Psoas muscle (tissue), 8 donors: ENCODE measurements around the gene DRAM1. TPM values are rescaled to one million over a fixed set of nuclear protein-coding genes. Genes with fewer than 3 reads are reported as not detected.

Experiments used
- ATAC-seq, 4 donors: fragments of 200-7000 bp; cut with Tn5 transposase; one replicate each; pipeline ENCODE4 v1.9.1; 2020; ENCODE audit warnings: moderate library complexity in 3 of 4, mild to moderate bottlenecking in 2 of 4
- DNase-seq, 2 donors: peaks; one replicate each; pipeline ENCODE4 v3.0.0-alpha.2; 2020
- H3K27ac ChIP-seq: fragments of 200-600 bp; one replicate; pipeline ENCODE4 v1.8.0; 2022
- H3K27me3 ChIP-seq, 3 donors: fragments of 200-600 bp in 1 of 3; one replicate each; pipeline versions ENCODE4 v1.6.1 to v1.8.0; 2013 to 2022; ENCODE audit warnings: low read length in 2 of 3, mild to moderate bottlenecking in 2 of 3, moderate library complexity in 1 of 3; ENCODE audit not compliant: insufficient read depth in 3 of 3
- H3K36me3 ChIP-seq, 2 donors: fragments of 200-600 bp in 1 of 2; one replicate each; pipeline versions ENCODE4 v1.6.1 to v1.8.0; 2013 to 2022; ENCODE audit warnings: low read depth in 1 of 2, mild to moderate bottlenecking in 1 of 2, moderate library complexity in 1 of 2; ENCODE audit not compliant: insufficient read depth in 1 of 2
- H3K4me1 ChIP-seq: fragments of 200-600 bp; one replicate; pipeline ENCODE4 v1.8.0; 2022
- H3K4me3 ChIP-seq: fragments of 200-600 bp; one replicate; pipeline ENCODE4 v1.8.0; 2022; ENCODE audit warnings: mild to moderate bottlenecking
- H3K9me3 ChIP-seq: fragments of 200-600 bp; one replicate; pipeline ENCODE4 v1.8.0; 2022
- WGBS, 3 donors: extraction: QIAGEN DNeasy Blood & Tissue Kit; methylation state at CpG; one replicate each; pipeline versions ENCODE4 v1.1.6 to v1.1.7; 2013; 5-methylcytosine and 5-hydroxymethylcytosine counted together
- intact Hi-C, 2 donors: fragments of 100-400 bp; cut with DNase I; formaldehyde crosslinking; loops; one replicate each; pipeline versions ENCODE4 v1.11.0 to v1.14.2; 2022
- polyA plus RNA-seq, 3 donors: library from polyadenylated mRNA; stranded (reverse); fragments of 200-250 nt; gene quantifications; one replicate each; pipeline ENCODE4 v1.2.3, GENCODE V29; 2013
- total RNA-seq, 4 donors: library from RNA; stranded (reverse); fragmentation: NEBNext Ultra II Directional in 2 of 4; extraction: Animal tissue kit (Norgen Biotek cat#: 25700) in 2 of 4; gene quantifications; one replicate each; pipeline versions ENCODE4 v1.2.1 to v1.2.4, GENCODE V29; 2021 to 2023
- TF ChIP-seq, protein P1 (sequence below): fragments of 200-600 bp; IDR thresholded peaks from one replicate; pipeline ENCODE4 v1.8.0; 2022; ENCODE audit warnings: antibody characterized with exemption
- donor health status: healthy with polysubstance abuse.
- donor health status: DM: no; HTN: no; CAD: no; lungs with moderate emphysema.
- donor health status: Bipolar disorder and iron deficiency.
- donor health status: healthy.
- donor health status: DM: yes; HTN: yes; CAD: no.
- donor health status: DM: no; HTN: no; CAD: no.
- donor health status: DM: no; HTN: no; CAD: no.
- donor health status: DM: yes; HTN: yes; CAD: no.

The DRAM1 gene
- total and polyA plus RNA-seq, 7 donors = 2.8 to 6.8 (median 4.1) TPM

DNA sequence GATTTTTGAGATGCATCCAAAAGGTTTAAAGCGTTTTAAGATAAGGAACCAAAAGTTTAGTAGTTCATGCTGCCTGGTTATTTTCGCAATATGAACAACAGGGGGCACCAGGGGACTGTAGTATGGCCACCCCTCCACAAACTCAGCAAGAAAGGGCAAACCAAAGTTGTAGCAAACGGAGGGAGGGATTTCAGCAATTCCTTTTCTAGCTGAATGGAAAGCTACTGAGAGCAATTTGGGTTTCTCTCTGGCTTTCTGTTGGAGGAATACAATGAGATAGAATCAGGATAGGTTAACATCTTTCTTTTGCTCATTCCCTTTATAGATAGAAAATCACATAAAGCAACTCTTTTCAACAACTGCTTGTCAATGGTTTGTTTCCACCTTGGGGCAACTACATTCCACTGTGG is 62.5 kb downstream of the DRAM1 start:
- intact Hi-C loops = loop anchor here (5.0 to 10.0 kb wide), 5 partner anchors 175 to 827 kb away; partner anchors contain the start of gene IGF1 (in 2 of the 2)
- TF ChIP-seq, protein P1, sequence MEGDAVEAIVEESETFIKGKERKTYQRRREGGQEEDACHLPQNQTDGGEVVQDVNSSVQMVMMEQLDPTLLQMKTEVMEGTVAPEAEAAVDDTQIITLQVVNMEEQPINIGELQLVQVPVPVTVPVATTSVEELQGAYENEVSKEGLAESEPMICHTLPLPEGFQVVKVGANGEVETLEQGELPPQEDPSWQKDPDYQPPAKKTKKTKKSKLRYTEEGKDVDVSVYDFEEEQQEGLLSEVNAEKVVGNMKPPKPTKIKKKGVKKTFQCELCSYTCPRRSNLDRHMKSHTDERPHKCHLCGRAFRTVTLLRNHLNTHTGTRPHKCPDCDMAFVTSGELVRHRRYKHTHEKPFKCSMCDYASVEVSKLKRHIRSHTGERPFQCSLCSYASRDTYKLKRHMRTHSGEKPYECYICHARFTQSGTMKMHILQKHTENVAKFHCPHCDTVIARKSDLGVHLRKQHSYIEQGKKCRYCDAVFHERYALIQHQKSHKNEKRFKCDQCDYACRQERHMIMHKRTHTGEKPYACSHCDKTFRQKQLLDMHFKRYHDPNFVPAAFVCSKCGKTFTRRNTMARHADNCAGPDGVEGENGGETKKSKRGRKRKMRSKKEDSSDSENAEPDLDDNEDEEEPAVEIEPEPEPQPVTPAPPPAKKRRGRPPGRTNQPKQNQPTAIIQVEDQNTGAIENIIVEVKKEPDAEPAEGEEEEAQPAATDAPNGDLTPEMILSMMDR = peak; percentile 70

DNA sequence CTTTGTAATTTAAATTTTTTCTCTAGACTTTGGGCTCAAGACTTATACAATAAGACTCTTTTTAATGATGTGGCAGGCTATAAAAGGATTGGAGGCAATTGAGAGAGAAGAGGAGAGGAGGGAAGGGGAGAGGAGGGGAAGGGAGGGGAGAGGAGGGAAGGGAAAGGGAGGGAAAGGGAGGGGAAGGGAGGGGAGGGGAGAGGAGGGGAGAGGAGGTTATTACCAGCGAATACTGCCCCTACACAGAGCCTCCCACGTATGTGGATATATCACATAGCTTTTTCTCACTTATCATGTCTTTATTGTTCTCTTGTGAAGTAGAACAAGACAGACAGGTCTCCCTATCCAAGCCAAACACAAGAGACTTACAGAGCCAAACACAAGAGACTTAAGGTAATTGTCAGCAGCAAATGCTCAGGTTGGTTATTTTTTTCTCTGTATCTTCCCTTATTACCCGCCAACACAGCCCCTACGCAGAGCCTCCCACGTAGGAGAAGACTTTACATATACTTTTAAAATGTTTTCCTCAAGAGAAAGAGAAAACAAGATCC is 63.1 kb downstream of the DRAM1 start:
- Histone ChIP-seq H3K27ac (peak overlapping the region; percentile 61), H3K4me3 (no peak overlapping the region), H3K4me1 (peaks cover 3% of the 10 kb centered on the region), H3K36me3 (no peaks in the 10 kb centered on the region), H3K27me3 (no peaks in the 10 kb centered on the region), H3K9me3 (no peaks in the 10 kb centered on the region)
- WGBS, 3 donors = 71 to 81% (median 73%) methylated on average over 5 of the region's 5 CpGs
- no peak for ATAC-seq
- no peak for DNase-seq
- intact Hi-C loops = loop anchor here in 1 of 2 donors (5.0 kb wide), 1 partner anchor 542 kb away; the partner anchor contains the start of gene IGF1
- TF ChIP-seq, protein P1 = no peak

More for the DNA sequence above, 62.5 kb downstream of the DRAM1 start:
- 2 to 7% (median 4%) methylated on average over 3 of the region's 3 CpGs for WGBS, 3 donors
- Histone ChIP-seq H3K4me3 (no peak overlapping the region), H3K36me3 (no peaks in the 10 kb centered on the region), H3K4me1 (no peaks in the 10 kb centered on the region), H3K27me3 (no peaks in the 10 kb centered on the region), H3K9me3 (no peaks in the 10 kb centered on the region), H3K27ac (peak overlapping the region; percentile 61)
- ATAC-seq (peak; percentile 42 to 74 (median 62)), DNase-seq (peak in 1 of 2 donors; percentile 25)

DNA sequence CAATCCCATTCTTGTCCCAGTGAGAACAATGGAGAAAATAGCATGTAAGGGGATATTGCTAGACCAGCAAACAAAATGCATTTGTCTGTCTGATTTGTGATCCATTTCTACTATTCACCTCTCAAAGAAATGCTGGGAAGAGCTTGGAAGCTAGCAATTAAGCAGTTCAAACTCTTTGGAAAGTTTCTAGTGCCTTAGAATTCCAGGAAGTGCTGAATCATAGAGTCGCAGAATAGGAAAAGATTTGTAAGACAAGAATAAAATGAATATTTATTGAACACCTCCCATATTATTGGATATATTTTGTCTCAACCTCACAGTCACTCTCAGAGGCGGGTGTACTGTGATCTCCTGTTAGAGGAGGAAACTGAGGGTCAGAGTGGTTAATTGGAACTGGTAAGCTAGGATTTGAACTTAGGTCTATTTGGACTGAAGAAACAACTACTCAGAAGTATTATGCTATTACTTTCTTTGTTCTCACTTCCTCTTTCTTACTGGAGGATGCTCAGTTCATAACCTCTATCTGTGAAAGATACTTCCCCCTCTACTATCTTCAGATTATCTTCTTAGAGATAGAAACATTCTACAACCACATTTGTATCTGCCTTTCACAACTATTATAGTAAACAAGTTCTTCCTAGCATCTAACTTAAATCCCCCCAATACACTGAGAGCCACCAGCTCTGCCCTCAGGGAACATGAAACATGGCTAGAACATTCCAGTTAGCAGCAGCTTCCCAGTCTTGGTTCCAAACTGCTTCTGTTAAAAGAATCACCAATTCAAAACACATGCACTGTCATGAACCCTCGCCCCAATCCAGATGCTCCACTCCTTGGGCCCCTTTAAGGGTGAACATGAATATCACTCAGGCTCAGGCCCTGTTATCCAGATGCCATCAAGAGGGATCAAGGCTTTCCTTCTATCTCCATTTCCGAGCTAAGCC is 64.2 kb downstream of the DRAM1 start:
- WGBS, 3 donors = 47 to 61% (median 56%) methylated on average over 4 of the region's 4 CpGs
- Histone ChIP-seq H3K4me1 (peaks cover 4% of the 10 kb centered on the region), H3K36me3 (no peaks in the 10 kb centered on the region), H3K9me3 (no peaks in the 10 kb centered on the region), H3K27ac (peak overlapping the region; percentile 61), H3K27me3 (no peaks in the 10 kb centered on the region), H3K4me3 (no peak overlapping the region)
- ATAC-seq (peak in 1 of 4 donors; percentile 17), DNase-seq (no peak)
- intact Hi-C loops = loop anchor here in 1 of 2 donors (5.0 kb wide), 1 partner anchor 541 kb away; the partner anchor contains the start of gene IGF1
- TF ChIP-seq, protein P1 = no peak

DNA sequence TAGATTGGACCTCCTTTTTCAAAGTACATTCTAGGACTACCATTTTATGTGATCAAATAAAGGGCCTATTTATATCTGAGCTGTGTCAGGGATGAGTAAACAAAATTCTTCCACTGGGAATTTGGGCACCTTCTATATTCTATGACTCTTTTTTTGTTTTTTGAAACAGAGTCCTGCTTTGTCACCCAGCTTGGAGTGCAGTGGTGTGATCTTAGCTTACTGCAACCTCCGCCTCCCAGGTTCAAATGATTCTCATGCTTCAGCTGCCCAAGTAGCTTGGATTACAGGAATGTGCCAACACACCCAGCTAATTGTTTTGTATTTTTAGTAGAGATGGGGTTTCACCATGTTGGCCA is 64.8 kb downstream of the DRAM1 start:
- 49 to 62% (median 50%) methylated on average over 1 of the region's 1 CpG for WGBS, 3 donors
- TF ChIP-seq, protein P1 = no peak
- H3K36me3 ChIP-seq = no peaks in the 10 kb centered on the region

More for the DNA sequence above, 64.8 kb downstream of the DRAM1 start:
- peak overlapping the region; percentile 61 for H3K27ac ChIP-seq
- ATAC-seq = peak; percentile 69 to 87 (median 82)
- no peaks in the 10 kb centered on the region for H3K9me3 ChIP-seq
- no peak for DNase-seq
- H3K4me1 ChIP-seq = peaks cover 4% of the 10 kb centered on the region
- H3K27me3 ChIP-seq = no peaks in the 10 kb centered on the region
- H3K4me3 ChIP-seq = no peak overlapping the region
- intact Hi-C loops = loop anchor here in 1 of 2 donors (5.0 kb wide), 1 partner anchor 540 kb away; the partner anchor contains the start of gene IGF1
